OCI-LY3 (cell line): ENCODE measurements around the gene PCDHB1.

Experiments
- H2AFZ ChIP-seq: fragments of 200-600, 300-600 bp; shearing (Covaris generic); 2 replicates; pipeline ENCODE4 v1.6.0; 2014; ENCODE audit warnings: antibody characterized with exemption, low read depth, low read length
- H3K27ac ChIP-seq: fragments of 200-600, 300-600 bp; sonication (generic); 2 replicates; pipeline ENCODE4 v1.5.1; 2014; ENCODE audit warnings: mild to moderate bottlenecking, low read length, moderate library complexity, mixed read lengths
- H3K27me3 ChIP-seq: fragments of 200-600, 300-600 bp; sonication (generic); 2 replicates; pipeline ENCODE4 v1.6.1; 2014; ENCODE audit warnings: low read depth, low read length, mixed read lengths
- H3K36me3 ChIP-seq: fragments of 200-600, 300-600 bp; sonication (generic); replicated peaks from 2 replicates; pipeline ENCODE3; 2014; ENCODE audit warnings: low read depth, low read length, mixed read lengths
- H3K4me1 ChIP-seq: fragments of 300-600, 200-600 bp; sonication (generic); 2 replicates; pipeline ENCODE4 v1.6.1; 2014; ENCODE audit warnings: low read length, mixed read lengths
- H3K4me2 ChIP-seq: fragments of 200-600, 300-600 bp; sonication (generic); 2 replicates; pipeline ENCODE4 v1.6.1; 2014; ENCODE audit warnings: low read length, mixed read lengths
- H3K4me3 ChIP-seq: fragments of 300-600, 200-600 bp; sonication (generic); 2 replicates; pipeline ENCODE4 v1.5.1; 2014; ENCODE audit warnings: antibody characterized with exemption, mild to moderate bottlenecking, low read length, moderate library complexity
- H3K79me2 ChIP-seq: fragments of 300-600, 200-600 bp; shearing (Covaris generic); 2 replicates; pipeline ENCODE4 v1.6.1; 2014; ENCODE audit warnings: mild to moderate bottlenecking, low read length, mixed read lengths
- H3K9ac ChIP-seq: fragments of 300-600, 200-600 bp; shearing (Covaris generic); 2 replicates; pipeline ENCODE4 v1.6.0; 2014; ENCODE audit warnings: mild to moderate bottlenecking, low read length, moderate library complexity
- H3K9me3 ChIP-seq: fragments of 200-600, 300-600 bp; shearing (Covaris generic); 2 replicates; pipeline ENCODE4 v1.6.1; 2014; ENCODE audit warnings: low read length, mixed read lengths; ENCODE audit not compliant: insufficient read depth
- H4K20me1 ChIP-seq: fragments of 200-600, 300-600 bp; sonication (generic); 2 replicates; pipeline ENCODE4 v1.6.1; 2016; ENCODE audit warnings: low read length, mixed read lengths; ENCODE audit not compliant: insufficient read depth
- EZH2phosphoT487 ChIP-seq: fragments of 200-600 bp; shearing (Covaris generic); IDR thresholded peaks from 2 replicates; pipeline ENCODE4 v1.6.1; 2018; ENCODE audit warnings: antibody characterized with exemption, mixed run types, low read depth
- TF ChIP-seq, protein P1 (sequence below): fragments of 200-600, 300-600 bp; sonication (generic); IDR thresholded peaks from 2 replicates; pipeline ENCODE4 v1.5.1; 2014; ENCODE audit warnings: antibody characterized with exemption, low read length, low read depth

PCDHB1 gene

DNA sequence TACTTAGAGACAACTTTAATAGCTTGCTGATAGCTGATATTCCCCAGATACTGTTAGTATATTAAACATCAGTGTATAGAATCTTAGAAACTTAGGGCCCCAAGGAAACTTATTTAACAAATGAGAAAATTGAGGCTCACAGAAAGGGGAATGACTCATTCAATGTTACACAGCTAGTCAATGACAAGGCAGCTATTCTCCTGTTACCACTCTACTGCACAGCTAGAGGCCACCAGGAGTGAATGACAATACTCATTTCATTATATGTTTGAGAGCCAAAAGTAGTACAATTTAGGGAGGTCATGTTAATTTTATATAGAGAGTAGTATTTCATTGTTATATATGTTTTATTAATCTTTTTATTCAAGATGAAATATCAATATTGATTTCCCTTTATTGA, 33.2 kb upstream of the PCDHB1 start:
- no peak overlapping the region for H2AFZ ChIP-seq
- H3K9ac ChIP-seq = no peak overlapping the region
- H3K4me1 ChIP-seq = no peaks in the 10 kb centered on the region
- H3K36me3 ChIP-seq = no peaks in the 10 kb centered on the region
- no peaks in the 10 kb centered on the region for H3K79me2 ChIP-seq
- no peaks in the 10 kb centered on the region for H3K9me3 ChIP-seq
- no peaks in the 10 kb centered on the region for H3K27me3 ChIP-seq
- no peak overlapping the region for H3K4me2 ChIP-seq
- TF ChIP-seq, protein P1, sequence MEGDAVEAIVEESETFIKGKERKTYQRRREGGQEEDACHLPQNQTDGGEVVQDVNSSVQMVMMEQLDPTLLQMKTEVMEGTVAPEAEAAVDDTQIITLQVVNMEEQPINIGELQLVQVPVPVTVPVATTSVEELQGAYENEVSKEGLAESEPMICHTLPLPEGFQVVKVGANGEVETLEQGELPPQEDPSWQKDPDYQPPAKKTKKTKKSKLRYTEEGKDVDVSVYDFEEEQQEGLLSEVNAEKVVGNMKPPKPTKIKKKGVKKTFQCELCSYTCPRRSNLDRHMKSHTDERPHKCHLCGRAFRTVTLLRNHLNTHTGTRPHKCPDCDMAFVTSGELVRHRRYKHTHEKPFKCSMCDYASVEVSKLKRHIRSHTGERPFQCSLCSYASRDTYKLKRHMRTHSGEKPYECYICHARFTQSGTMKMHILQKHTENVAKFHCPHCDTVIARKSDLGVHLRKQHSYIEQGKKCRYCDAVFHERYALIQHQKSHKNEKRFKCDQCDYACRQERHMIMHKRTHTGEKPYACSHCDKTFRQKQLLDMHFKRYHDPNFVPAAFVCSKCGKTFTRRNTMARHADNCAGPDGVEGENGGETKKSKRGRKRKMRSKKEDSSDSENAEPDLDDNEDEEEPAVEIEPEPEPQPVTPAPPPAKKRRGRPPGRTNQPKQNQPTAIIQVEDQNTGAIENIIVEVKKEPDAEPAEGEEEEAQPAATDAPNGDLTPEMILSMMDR = no peak
- no peak for TF ChIP-seq EZH2phosphoT487
- H3K4me3 ChIP-seq = no peak overlapping the region
- no peaks in the 10 kb centered on the region for H4K20me1 ChIP-seq
- H3K27ac ChIP-seq = no peak overlapping the region

DNA sequence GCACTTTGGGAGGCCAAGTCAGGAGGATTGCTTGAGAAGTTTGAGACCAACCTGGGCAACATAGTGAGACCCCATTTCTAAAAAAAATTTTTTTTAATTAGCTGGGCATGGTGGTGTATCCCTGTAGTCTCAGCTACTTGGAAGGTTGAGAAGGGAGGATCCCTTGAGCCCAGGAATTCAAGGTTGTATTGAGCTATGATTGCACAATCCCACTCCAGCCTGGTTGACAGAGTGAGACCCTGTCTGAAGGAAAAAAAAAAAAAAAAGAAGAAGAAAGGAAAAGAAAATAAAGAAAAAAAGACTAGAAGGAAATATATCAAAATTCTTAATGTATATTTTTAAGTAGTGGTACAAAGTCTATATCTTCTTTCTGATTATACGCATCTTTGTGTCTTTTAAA, 28.8 kb upstream of the PCDHB1 start:
- no peaks in the 10 kb centered on the region for H3K4me1 ChIP-seq
- H2AFZ ChIP-seq = no peak overlapping the region
- TF ChIP-seq, protein P1 = no peak
- H3K27me3 ChIP-seq = no peaks in the 10 kb centered on the region
- no peak overlapping the region for H3K9ac ChIP-seq
- no peaks in the 10 kb centered on the region for H3K36me3 ChIP-seq
- no peaks in the 10 kb centered on the region for H3K9me3 ChIP-seq
- no peak overlapping the region for H3K4me3 ChIP-seq
- no peak overlapping the region for H3K27ac ChIP-seq
- H3K79me2 ChIP-seq = no peaks in the 10 kb centered on the region
- H4K20me1 ChIP-seq = no peaks in the 10 kb centered on the region
- H3K4me2 ChIP-seq = no peak overlapping the region

DNA sequence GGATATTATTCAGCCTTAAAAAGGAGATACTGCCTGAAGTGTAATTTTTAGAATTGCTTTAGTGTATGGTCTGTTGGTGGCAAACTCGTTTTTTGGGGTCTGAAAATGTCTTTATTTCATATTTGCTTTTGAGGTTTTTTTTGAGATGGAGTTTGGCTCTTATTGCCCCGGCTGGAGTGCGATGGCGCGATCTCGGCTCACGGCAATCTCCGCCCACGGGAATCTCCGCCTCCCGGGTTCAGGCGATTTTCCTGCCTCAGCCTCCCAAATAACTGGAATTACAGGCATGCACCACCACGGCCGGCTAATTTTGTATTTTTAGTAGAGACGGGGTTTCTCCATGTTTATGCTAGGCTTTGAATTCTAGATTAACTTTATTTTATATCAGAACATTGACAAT, 20.2 kb upstream of the PCDHB1 start:
- H3K79me2 ChIP-seq = no peaks in the 10 kb centered on the region
- no peak overlapping the region for H3K4me3 ChIP-seq
- no peaks in the 10 kb centered on the region for H3K27me3 ChIP-seq
- H3K9me3 ChIP-seq = no peaks in the 10 kb centered on the region
- no peak overlapping the region for H3K9ac ChIP-seq
- H3K4me1 ChIP-seq = no peaks in the 10 kb centered on the region
- H3K36me3 ChIP-seq = no peaks in the 10 kb centered on the region
- H2AFZ ChIP-seq = no peak overlapping the region
- H4K20me1 ChIP-seq = no peaks in the 10 kb centered on the region
- H3K4me2 ChIP-seq = no peak overlapping the region
- TF ChIP-seq EZH2phosphoT487 = no peak
- H3K27ac ChIP-seq = no peak overlapping the region

DNA sequence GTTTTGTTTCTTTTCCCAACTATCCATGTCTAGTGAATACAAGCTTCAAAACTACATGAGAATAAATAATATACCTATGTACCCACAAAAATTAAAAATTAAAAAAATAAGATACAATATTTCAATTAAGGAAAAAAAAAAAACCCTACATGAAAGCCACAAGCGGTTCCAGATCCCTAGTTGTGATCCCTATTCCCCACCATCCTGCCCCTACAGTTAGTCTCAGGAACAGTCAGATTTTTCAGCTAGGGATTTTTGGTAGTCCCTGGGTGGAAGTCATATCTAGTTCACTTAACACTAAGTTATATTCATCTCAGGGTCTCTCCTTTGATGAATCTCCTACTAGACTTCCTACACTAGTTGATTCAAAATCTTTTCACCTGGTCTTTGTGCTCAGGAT, 18.5 kb upstream of the PCDHB1 start:
- H3K9me3 ChIP-seq = no peaks in the 10 kb centered on the region
- no peak overlapping the region for H3K27ac ChIP-seq
- H3K36me3 ChIP-seq = no peaks in the 10 kb centered on the region
- H4K20me1 ChIP-seq = no peaks in the 10 kb centered on the region
- no peaks in the 10 kb centered on the region for H3K79me2 ChIP-seq
- H3K4me1 ChIP-seq = no peaks in the 10 kb centered on the region
- H3K4me2 ChIP-seq = no peak overlapping the region
- no peaks in the 10 kb centered on the region for H3K27me3 ChIP-seq
- TF ChIP-seq, protein P1 = no peak
- no peak for TF ChIP-seq EZH2phosphoT487
- no peak overlapping the region for H3K4me3 ChIP-seq
- no peak overlapping the region for H3K9ac ChIP-seq
- no peak overlapping the region for H2AFZ ChIP-seq

DNA sequence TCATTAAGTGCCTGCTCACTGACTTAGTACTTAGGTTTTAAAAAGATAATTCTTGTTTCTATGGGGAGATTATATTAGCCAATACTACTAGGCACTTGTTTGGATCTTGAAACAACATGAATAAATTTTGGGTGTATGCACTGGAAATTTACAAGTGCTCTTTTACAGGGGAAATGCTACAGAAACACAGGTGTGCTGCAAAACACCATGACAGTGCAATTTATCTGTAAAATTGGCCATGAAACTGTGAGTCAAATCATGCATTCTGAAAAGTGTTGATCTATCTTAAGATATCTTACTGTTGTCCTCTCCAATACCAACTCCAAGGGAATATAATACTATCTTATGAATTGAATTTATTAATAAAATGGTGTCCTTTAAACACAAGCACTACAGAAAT, 12.1 kb upstream of the PCDHB1 start:
- TF ChIP-seq, protein P1 = no peak
- no peak for TF ChIP-seq EZH2phosphoT487
- no peaks in the 10 kb centered on the region for H3K79me2 ChIP-seq
- no peaks in the 10 kb centered on the region for H4K20me1 ChIP-seq
- H3K4me1 ChIP-seq = no peaks in the 10 kb centered on the region
- H2AFZ ChIP-seq = no peak overlapping the region
- no peaks in the 10 kb centered on the region for H3K27me3 ChIP-seq
- H3K9me3 ChIP-seq = no peaks in the 10 kb centered on the region
- no peaks in the 10 kb centered on the region for H3K36me3 ChIP-seq
- H3K9ac ChIP-seq = no peak overlapping the region
- H3K4me3 ChIP-seq = no peak overlapping the region
- no peak overlapping the region for H3K4me2 ChIP-seq
- no peak overlapping the region for H3K27ac ChIP-seq
